Stimulated activated CD4-positive, alpha-beta T cell treated with anti-CD3 and anti-CD28 coated beads, Interleukin-4, amount 100 ng/mL, for 48 hours (primary cell): ENCODE measurements around the gene CALML4.
"Not testable (repeated sequence)": the region's sequence is repeated elsewhere in the genome, so short reads cannot be mapped to it uniquely, and the experiment has no call there.

ENCODE experiments used
- DNase-seq, 2 donors: peaks; one replicate each; pipeline ENCODE4 v3.0.0-alpha.2; 2020; ENCODE audit warnings: low read depth in 2 of 2

The CALML4 gene

GRCh38 chr15:68224546-68225250, 19.6 kb upstream of the CALML4 start:
- DNase-seq: no peak

DNA sequence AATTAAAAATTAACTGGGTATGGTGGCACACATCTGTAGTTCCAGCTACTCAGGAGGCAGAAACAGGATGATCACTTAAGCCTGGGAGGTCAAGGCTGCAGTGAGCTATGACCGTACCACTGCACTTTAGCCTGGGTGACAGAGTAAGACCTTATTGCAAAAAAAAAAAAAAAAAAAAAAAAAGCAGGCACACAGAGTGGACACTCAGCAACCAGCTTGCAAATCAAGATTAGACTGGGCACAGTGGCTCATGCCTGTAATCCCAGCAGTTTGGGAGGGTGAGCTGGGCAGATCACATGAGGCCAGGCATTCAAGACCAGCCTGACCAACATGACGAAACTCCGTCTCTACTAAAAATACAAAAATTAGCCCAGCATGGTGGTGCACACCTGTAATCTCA, 19.0 kb upstream of the CALML4 start:
- no peak for DNase-seq

DNA sequence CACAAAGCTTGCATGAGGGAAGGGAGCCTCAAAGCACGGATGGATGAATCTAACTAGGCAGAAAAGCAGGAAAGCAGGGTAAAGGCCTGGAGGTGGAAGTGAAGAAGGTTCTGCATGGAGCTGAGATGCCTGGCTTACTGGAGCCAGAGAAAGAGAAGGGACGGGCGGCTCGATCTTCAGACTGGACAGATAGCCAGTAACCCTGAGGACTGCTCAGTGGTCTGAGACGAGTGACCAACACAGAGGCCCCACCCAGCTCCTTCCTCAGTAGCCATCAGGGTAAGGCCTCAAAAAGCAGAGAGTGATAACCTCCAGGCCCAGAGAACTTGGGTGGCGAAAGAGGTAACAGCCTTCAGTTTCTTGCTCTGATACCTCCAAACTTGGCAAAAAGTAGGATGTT, 18.0 kb upstream of the CALML4 start:
- no peak for DNase-seq

DNA sequence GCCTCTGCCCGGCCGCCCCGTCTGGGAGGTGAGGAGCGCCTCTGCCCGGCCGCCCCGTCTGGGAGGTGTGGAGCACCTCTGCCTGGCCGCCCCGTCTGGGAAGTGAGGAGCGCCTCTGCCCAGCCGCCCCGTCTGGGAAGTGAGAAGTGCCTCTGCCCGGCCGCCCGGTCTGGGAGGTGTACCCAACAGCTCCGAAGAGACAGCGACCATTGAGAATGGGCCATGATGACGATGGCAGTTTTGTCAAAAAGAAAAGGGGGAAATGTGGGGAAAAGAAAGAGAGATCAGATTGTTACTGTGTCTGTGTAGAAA, 17.3 kb upstream of the CALML4 start:
- DNase-seq: not testable (repeated sequence)

GRCh38 chr15:68221530-68222431, 16.6 kb upstream of the CALML4 start:
- DNase-seq: not testable (repeated sequence)

GRCh38 chr15:68220967-68221366, 15.8 kb upstream of the CALML4 start:
- no peak for DNase-seq

- no peak for DNase-seq
These were observed 15.4 kb upstream of the CALML4 start for GRCh38 chr15:68220489-68220888.

DNA sequence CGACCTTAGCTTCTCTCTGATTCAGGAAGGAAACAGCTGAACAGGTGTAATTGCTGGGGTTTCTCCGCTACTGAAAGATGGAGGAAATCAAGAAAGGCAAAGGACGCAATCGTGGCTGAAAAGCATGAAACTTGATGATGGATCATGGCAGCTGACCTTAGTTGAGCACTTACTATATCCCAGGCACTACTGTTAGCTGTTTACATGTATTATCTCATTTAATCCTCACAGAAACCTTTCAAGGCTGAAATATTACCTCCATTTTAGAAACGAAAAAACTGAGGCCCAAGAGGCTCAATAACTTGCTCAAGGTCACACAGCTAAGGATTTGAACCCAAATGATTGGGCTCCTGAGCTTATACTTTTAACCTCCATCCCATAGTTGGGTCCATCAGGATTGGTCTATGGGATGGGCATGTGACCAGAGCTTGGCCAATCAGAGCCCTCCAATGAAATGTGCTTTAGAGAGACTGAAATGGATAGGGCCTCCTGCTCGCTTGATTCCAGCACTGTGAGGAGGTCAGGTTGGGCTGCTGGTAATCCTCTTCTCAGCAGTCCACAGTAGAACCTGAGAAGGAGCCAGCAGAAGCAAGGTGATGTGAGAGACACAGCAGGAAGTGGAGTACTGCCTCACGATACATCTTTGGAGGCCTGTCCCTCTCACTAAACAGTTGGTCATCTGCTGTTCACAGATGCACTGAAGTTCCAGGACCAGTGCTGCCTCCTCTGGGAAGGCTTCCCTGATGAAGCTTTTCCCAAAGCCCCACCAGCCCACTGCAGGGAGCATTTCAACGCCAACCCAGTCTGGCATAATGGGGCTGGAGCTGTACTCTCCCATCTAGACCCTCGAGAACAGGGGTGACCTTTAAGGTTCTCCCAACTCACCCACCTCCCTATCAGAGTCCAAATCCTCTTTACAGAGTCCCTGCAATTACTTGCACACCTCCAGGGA, 14.0 kb upstream of the CALML4 start:
- DNase-seq: no peak

- DNase-seq: no peak
These were observed 13.2 kb upstream of the CALML4 start for GRCh38 chr15:68218331-68218730.

- no peak for DNase-seq
These were observed 12.2 kb upstream of the CALML4 start for GRCh38 chr15:68217341-68217740.

DNA sequence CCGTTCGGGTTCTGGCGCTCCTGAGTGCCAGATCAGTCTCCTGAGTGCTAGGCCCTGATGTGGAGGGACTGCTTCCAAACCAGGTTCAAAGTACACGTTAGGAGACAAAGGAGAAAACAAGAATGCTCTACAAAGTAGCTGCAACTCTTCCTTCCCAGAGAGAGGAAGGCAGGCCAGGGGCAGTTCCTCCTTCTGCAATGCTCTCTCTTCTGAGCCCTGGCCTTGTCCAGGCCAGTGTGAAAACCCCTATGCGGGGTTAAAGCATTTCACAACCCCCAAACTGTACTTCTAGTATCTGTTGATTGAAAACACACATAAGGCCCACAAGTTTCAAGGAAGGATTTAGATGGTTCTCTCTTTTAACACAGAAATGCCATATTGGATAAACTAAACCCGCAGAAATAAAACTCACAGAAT, 9.7 kb upstream of the CALML4 start:
- DNase-seq: no peak

DNA sequence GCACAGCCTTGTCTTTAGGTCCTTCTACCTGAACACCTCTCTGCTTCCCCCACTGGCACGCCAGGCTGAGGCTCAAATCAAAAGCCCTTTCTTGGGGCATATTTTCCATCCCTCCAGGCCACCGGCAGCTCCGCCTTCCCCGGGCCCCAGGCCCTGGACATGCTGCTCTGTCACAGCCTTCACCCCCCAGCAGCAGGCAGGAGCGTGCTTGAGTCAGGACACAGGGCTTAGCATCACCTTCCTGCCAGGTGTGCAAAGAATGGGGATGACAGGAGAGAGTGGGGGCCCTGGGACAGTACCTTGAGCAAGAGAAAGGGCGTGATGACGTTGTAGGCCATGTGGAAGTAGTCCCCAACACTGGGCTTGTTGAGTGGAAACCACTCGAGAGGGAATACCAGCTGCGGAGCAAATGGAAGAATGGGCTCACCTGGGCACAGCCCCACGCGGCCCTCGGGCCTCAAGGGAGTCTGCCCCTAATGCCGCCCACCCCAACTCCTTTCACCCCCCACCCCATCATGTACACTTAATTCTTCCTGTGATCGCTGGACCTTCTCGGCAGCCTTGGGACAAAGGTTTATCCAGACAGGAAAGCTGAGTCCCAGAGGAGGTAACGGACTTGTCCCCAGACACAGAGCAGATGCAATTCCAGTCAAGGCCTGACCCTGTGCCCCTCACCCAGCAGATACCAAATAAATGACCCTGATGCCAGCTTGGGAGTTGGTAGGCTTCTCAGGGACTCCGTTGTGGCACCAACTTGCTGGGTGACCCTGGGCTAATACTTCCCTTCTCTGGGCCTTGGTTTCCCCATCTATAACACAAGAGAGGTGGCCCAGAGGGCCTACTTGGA, 9.1 kb upstream of the CALML4 start:
- DNase-seq: no peak

DNA sequence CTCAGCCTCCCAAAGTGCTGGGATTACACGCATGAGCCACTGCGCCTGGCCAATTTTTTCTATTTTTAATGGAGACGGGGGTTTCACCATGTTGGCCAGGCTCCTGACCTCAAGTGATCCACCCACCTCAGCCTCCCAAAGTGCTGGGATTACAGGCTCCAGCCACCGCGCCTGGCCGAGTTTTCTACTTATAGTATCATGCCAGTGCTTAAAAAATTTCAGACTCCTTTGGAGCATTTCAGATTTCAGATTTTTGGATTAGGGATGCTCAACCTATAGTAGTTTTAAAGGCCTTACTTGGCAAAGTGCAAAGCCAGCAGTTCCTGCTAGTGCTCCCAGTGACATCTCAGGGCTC, 8.3 kb upstream of the CALML4 start:
- DNase-seq: not testable (repeated sequence)

DNA sequence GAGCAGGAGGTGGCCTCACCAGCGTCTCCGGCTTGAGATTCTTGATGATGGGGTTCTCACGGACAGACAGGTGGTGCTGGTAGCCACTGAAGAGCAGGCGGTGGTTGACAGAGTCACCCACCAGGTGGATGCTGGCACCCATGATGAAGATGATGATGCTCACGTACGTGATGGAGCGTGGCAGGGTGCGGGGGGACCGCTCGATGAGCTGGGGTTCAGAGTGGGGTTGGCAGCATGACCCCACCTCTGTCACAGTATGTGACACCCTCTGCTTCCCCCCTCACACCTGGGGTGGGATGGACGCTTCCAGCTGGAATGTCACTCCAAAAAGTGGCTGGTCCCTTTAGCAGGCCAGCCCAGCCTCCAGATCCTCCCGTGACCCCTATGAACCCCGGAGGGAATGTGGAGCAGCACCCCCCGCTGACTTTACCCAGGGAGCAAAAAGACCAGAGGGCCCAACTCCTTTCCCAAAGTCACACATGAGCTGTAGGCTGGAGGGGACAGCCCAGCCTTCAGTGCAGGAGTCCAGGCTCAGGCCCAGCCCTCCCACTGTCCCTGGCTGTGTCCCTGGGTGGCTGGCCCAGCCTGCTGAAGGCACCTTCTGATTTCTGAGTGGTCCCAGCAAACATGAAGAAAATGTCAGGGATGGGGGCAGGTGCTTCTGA, 6.7 kb upstream of the CALML4 start:
- DNase-seq: no peak

DNA sequence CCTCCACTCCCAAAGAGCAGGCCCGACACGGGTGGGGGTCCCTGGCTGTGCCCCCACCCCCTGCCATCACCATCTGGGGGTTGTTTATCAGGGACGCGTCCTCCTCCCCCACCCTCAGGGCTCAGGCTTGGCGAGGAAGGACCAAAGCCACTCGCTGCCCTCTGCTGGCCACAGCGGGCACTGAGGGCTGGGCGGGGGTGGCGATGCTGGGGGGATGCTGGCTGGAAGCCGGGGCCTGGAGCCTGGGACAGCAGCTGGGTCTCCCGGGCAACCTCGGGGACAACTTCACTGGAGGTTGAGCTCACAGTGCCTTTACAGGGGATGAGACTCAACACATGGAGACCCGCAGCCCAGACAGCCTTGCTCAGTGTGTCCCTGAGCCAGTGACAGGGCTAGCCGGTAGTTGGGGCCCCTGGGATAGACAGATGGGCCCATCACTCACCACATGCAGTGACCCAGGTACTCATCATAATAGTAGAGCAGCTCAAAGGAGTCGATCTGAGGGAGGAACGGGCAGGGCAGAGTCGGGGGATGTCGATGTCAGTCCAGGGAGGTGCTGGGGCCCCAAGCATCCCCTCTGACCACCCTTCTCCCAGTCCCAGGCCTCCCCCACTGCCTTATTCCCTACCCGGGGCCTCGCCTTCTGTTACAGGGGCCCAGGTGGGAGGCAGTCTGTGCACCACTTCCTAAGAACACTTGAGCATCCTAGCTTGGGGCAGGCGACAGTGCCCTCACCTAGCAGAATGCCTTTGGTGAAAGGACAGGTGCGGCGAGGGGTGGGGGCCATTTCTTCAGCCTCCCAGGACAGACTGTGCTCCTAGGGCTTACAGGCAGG, 5.9 kb upstream of the CALML4 start:
- DNase-seq: peak in 1 of 2 donors; percentile 56

DNA sequence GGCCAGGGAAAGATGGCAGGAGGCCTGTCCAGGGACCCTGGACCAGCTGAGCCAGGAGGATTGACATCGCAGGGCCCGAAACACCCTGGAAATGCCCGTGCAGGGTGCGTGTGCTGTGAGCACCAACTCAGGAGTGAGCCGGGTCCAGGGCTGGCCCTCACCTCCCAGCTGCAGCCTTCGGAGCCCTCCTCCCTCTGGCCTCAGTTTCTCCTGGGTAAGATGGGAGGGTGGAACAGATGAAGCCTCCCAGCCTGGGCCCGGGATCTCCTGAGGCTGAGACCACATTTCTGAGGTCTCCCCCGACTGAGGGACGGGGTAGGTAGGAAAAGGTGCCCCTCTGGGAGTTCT, 5.3 kb upstream of the CALML4 start:
- no peak for DNase-seq

DNA sequence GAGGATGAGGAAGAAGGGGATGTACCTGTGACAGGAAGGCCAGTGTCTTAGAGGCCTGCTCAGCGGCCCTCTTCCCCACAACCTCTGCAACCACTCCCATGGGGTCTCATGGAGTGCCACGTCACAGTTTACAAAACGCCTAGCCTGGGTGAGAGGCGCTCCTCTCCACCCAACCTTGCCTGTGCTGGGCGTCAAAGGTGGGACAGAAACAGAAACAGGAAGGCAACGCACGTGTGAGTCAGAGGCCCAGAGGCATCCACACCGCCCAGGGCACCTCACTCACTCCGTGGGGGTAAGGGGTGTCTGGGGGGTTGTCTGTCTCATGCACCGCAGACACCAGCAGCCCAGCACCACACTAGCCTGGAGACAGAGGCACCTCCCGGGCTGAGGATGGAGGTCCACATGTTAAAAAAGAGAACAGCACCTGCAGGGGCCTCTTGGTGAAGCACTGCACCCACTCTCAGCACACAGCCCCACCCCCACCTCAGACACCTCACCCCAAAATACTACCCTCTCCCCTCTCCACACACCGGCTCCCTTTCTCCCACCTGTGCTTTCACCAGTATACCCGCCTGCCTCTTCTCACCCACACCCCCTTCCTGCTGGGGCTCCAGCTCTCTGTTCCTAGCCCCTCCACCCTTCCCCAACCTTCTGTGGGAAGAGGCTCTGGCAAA, 4.7 kb upstream of the CALML4 start:
- no peak for DNase-seq

- no peak for DNase-seq
These were observed 4.1 kb upstream of the CALML4 start for GRCh38 chr15:68209272-68209671.

- DNase-seq: no peak
These were observed 3.6 kb upstream of the CALML4 start for GRCh38 chr15:68208636-68209240.
